Vagina (tissue), 2 donors: ENCODE data around the gene GTF3C5. TPM values are rescaled to one million over a fixed set of nuclear protein-coding genes. Genes with fewer than 3 reads are reported as not detected.
"Not testable (repeated sequence)": the region's sequence is repeated elsewhere in the genome, so short reads cannot be mapped to it uniquely, and the experiment has no call there.

Experiments used
- DNase-seq, 2 donors: peaks; one replicate each; pipeline ENCODE4 v3.0.0-alpha.2; 2017; ENCODE audit errors: extremely low spot score in 2 of 2
- H3K27ac ChIP-seq: fragments of 200-600 bp; sonication (generic); one replicate; pipeline ENCODE4 v1.5.1; 2019
- H3K27me3 ChIP-seq: fragments of 200-600 bp; sonication (generic); one replicate; pipeline ENCODE4 v1.5.1; 2019
- H3K36me3 ChIP-seq, 2 donors: fragments of 200-600 bp; sonication (generic); one replicate each; pipeline ENCODE4 v1.5.1; 2017 to 2019
- H3K4me1 ChIP-seq: fragments of 200-600 bp; sonication (generic); one replicate; pipeline ENCODE4 v1.5.1; 2019
- H3K4me3 ChIP-seq, 2 donors: fragments of 200-600 bp; sonication (generic); 1 replicate in 1 of 2; 2 replicates in 1 of 2; pipeline ENCODE4 v1.5.1; 2016 to 2019
- H3K9me3 ChIP-seq: fragments of 200-600 bp; sonication (generic); one replicate; pipeline ENCODE4 v1.5.1; 2019
- POLR2A ChIP-seq, 2 donors: fragments of 450-650 bp; IDR thresholded peaks; one replicate each; pipeline ENCODE4 v1.6.1; 2017; ENCODE audit warnings: antibody characterized with exemption in 2 of 2, mild to moderate bottlenecking in 2 of 2, moderate library complexity in 2 of 2
- POLR2AphosphoS5 ChIP-seq, 2 donors: sonication (generic); formaldehyde crosslinking; IDR thresholded peaks; one replicate each; pipeline ENCODE4 v1.9.0; 2017; ENCODE audit warnings: antibody characterized with exemption in 2 of 2, mild to moderate bottlenecking in 2 of 2, low read depth in 1 of 2; ENCODE audit not compliant: insufficient read depth in 1 of 2
- intact Hi-C: fragments of 100-400 bp; cut with DNase I; formaldehyde crosslinking; loops from one replicate; pipeline ENCODE4 v1.15.1; 2023
- total RNA-seq: library from RNA; depleted of rRNA; stranded (reverse); fragments of >200 nt; gene quantifications from one replicate; pipeline ENCODE4 v1.2.3, GENCODE V29; 2016
- TF ChIP-seq, protein P1 (sequence below), 3 experiments: fragments of 450-650 bp in 2 of 3; fragments of 200-600 bp in 1 of 3; sonication (generic) in 1 of 3; IDR thresholded peaks; one replicate each; pipeline ENCODE4 v1.5.1; 2017 to 2019; ENCODE audit warnings: antibody characterized with exemption in 3 of 3, mild to moderate bottlenecking in 2 of 3, moderate library complexity in 2 of 3

The GTF3C5 gene
- total RNA-seq, 1 donor from 2014 or later = 53.8 TPM

DNA sequence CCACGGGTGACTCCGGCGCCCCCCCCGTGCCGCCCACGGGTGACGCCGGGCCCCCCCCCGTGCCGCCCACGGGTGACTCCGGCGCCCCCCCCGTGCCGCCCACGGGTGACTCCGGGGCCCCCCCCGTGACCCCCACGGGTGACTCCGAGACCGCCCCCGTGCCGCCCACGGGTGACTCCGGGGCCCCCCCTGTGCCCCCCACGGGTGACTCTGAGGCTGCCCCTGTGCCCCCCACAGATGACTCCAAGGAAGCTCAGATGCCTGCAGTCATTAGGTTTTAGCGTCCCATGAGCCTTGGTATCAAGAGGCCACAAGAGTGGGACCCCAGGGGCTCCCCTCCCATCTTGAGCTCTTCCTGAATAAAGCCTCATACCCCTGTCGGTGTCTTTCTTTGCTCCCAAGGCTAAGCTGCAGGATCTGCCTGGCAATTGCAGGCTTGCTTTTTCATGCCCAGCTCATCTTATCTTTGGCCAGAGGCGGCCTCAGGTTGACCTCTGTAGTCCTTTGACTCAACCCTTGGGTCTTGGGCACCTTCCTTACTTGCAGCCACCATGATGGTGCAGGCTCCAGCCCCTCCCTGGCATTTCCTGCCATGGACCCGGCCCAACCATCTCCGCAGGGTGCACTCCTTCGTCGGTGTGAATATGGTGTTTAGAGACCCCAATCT lies 40.8 kb downstream of the GTF3C5 start:
- intact Hi-C loops = no loop called here
- H3K36me3 ChIP-seq = no peaks in the 10 kb centered on the region
- no peaks in the 10 kb centered on the region for H3K9me3 ChIP-seq
- H3K4me1 ChIP-seq = no peaks in the 10 kb centered on the region
- H3K4me3 ChIP-seq = no peak overlapping the region
- H3K27ac ChIP-seq = no peak overlapping the region
- no peak for TF ChIP-seq POLR2AphosphoS5 (IDR thresholded peaks at IDR 0.05; ENCODE audit: insufficient read depth in 1 of 2, low read depth in 1 of 2)
- TF ChIP-seq POLR2A (IDR thresholded peaks at IDR 0.05) = no peak
- TF ChIP-seq, protein P1, sequence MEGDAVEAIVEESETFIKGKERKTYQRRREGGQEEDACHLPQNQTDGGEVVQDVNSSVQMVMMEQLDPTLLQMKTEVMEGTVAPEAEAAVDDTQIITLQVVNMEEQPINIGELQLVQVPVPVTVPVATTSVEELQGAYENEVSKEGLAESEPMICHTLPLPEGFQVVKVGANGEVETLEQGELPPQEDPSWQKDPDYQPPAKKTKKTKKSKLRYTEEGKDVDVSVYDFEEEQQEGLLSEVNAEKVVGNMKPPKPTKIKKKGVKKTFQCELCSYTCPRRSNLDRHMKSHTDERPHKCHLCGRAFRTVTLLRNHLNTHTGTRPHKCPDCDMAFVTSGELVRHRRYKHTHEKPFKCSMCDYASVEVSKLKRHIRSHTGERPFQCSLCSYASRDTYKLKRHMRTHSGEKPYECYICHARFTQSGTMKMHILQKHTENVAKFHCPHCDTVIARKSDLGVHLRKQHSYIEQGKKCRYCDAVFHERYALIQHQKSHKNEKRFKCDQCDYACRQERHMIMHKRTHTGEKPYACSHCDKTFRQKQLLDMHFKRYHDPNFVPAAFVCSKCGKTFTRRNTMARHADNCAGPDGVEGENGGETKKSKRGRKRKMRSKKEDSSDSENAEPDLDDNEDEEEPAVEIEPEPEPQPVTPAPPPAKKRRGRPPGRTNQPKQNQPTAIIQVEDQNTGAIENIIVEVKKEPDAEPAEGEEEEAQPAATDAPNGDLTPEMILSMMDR (IDR thresholded peaks at IDR 0.05) = no peak
- H3K27me3 ChIP-seq = no peaks in the 10 kb centered on the region
- DNase-seq = no peak

GRCh38 chr9:133072210-133072609 lies 41.4 kb downstream of the GTF3C5 start:
- H3K27me3 ChIP-seq, H3K9me3 ChIP-seq, H3K27ac ChIP-seq, intact Hi-C loops, H3K36me3 ChIP-seq, H3K4me1 ChIP-seq, H3K4me3 ChIP-seq, DNase-seq: not testable (repeated sequence)

DNA sequence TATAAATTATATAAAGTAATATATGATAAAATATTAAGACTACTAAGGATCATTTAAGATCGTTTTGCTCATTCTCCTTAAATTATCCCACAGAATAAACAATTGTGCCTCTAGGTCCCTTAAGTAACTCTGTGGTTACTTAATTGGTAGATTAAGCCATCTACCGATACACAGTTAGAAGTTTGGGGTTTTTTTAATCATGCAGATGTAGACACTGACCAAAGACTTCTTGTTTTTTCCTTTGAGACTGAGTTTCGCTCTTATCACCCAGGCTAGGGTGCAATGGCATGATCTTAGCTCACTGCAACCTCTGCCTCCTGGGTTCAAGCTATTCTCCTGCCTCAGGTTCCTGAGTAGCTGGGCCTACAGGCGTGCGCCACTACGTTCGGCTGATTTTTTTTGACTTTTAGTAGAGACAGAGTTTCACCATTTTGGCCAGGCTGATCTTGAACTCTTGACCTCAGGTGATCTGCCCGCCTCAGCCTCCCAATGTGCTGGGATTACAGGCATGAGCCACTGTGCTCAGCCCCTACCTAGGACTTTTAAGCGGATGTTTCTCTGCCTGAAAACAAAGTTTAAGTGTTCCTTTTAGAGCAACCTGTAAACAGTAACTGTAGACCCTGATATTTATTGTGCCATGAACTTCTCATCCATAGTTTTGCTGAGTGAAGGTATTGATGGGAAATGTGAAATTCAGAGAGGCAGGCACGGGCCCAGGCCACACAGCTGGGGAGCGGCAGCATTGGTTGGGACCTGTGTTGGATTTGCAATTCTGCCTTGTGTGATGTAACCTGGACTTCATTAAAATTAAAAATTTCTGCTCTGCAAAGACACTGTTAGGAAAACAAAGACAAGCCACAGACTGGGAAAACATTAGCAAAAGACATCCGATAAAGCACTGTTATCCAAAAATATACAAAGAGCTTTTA lies 42.6 kb downstream of the GTF3C5 start:
- Histone ChIP-seq H3K36me3 (no peaks in the 10 kb centered on the region), H3K4me3 (no peak overlapping the region), H3K27me3 (no peaks in the 10 kb centered on the region), H3K4me1 (no peaks in the 10 kb centered on the region), H3K9me3 (no peaks in the 10 kb centered on the region), H3K27ac (no peak overlapping the region)
- DNase-seq = no peak
- TF ChIP-seq, protein P1 (IDR thresholded peaks at IDR 0.05) = no peak
- no peak for TF ChIP-seq POLR2A (IDR thresholded peaks at IDR 0.05)
- TF ChIP-seq POLR2AphosphoS5 (IDR thresholded peaks at IDR 0.05; ENCODE audit: insufficient read depth in 1 of 2, low read depth in 1 of 2) = no peak
- intact Hi-C loops = no loop called here

DNA sequence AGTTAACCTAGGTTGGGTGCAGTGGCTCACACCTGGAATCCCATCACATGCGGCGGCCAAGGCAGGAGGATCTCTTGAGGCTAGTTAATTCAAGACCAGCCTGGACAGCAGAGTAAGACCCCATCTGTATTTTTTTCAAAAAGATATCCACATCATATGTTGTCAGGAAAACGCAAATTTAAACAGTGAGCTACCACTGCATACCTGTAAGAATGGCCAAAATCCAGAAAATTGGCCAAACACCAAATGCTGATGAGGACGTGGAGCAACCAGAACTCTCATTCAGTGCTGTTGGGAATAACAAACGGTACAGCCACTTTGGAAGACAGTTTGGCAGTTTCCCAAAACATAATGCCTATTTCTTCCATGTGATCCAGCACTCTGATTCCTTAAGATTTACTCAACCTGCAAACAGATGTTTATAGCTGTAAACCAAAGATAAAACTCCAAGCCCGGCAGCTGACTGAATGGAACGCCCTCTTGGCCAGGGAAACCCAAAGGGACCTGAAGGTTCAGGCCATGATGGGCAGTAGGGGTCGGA lies 43.4 kb downstream of the GTF3C5 start:
- intact Hi-C loops = no loop called here

DNA sequence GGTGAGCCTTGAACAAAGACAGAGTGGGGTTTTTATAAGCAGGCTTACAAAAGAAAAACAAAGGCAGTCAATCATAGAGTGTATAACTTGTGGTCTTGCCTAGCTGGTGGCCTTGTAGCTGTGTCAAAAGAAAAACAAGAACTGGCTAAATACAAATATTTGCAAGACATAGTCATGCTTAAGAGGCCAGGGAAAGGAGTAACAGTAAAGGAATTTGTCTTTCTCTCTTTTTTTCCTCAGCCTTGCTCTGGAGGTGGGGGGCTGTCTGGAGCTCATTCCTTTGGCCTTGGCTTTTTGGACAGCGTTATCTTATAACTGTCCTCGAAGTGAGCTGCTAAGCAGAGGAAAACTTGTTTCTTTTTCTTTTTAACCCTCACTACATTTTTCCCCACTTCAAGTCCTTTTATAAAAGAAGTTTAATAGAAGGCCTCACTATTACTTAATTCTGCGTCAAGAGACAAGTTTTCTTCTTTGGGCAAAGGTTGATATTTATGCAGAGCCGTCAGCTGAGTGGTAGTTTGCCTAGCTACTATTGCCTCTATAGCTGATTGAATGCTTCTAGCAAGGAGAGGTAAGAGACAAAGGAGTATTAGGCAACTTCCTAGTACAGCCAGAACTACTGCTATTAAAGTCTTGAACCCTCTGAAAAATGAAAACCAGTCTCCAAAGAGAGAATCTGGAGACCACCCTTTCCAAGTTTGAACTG lies 45.3 kb downstream of the GTF3C5 start:
- no peaks in the 10 kb centered on the region for H3K27me3 ChIP-seq
- no peaks in the 10 kb centered on the region for H3K4me1 ChIP-seq
- TF ChIP-seq, protein P1 (IDR thresholded peaks at IDR 0.05) = no peak
- TF ChIP-seq POLR2A (IDR thresholded peaks at IDR 0.05) (no peak), POLR2AphosphoS5 (IDR thresholded peaks at IDR 0.05; ENCODE audit: insufficient read depth in 1 of 2, low read depth in 1 of 2) (no peak)
- no peaks in the 10 kb centered on the region for H3K36me3 ChIP-seq
- no peak overlapping the region for H3K4me3 ChIP-seq
- intact Hi-C loops = no loop called here
- no peaks in the 10 kb centered on the region for H3K9me3 ChIP-seq
- H3K27ac ChIP-seq = no peak overlapping the region
- DNase-seq = no peak

More for the DNA sequence above, 43.4 kb downstream of the GTF3C5 start:
- H3K9me3 ChIP-seq = no peaks in the 10 kb centered on the region
- no peaks in the 10 kb centered on the region for H3K4me1 ChIP-seq
- no peak for DNase-seq
- H3K4me3 ChIP-seq = no peak overlapping the region
- no peak overlapping the region for H3K27ac ChIP-seq
- TF ChIP-seq POLR2A (IDR thresholded peaks at IDR 0.05) = no peak
- TF ChIP-seq, protein P1 (IDR thresholded peaks at IDR 0.05) = no peak
- TF ChIP-seq POLR2AphosphoS5 (IDR thresholded peaks at IDR 0.05; ENCODE audit: insufficient read depth in 1 of 2, low read depth in 1 of 2) = no peak
- H3K36me3 ChIP-seq = no peaks in the 10 kb centered on the region
- no peaks in the 10 kb centered on the region for H3K27me3 ChIP-seq
